HCT116 (cell line): Measurements from ENCODE around the gene KMT2D. TPM values are rescaled to one million over a fixed set of nuclear protein-coding genes. Genes with fewer than 3 reads are reported as not detected.

Experiments used
- ATAC-seq: fragments of 200-7000 bp; cut with Tn5 transposase; 2 replicates; pipeline ENCODE4 v1.9.1; 2020; ENCODE audit warnings: mild to moderate bottlenecking, moderate library complexity
- BruUV-seq: library from RNA; stranded (reverse); fragments of 400-500 nt; replicated peaks from 2 replicates; lab custom pipeline; 2021; lab: Mats Ljungman, UMichigan
- CTCF ChIA-PET: fragments of 300-600 bp; sonication (Branson Sonifier 250); formaldehyde crosslinking; loops from one replicate; lab custom pipeline; 2021; ENCODE audit warnings: antibody characterized with exemption; lab: Charles Lee
- POLR2A ChIA-PET: fragments of 300-600, 350-600 bp; sonication (Branson Sonifier 250); formaldehyde crosslinking; loops from one replicate; lab custom pipeline; 2021; ENCODE audit warnings: antibody characterized with exemption; lab: Charles Lee
- RAD21 ChIA-PET, 2 experiments: fragments of 300-600 bp; sonication (Branson Sonifier 250); formaldehyde crosslinking; loops; one replicate each; lab custom pipeline; 2023; ENCODE audit warnings: low total read pairs in 2 of 2; ENCODE audit not compliant: uncharacterized antibody in 2 of 2, unreplicated experiment in 2 of 2, low non-redundant PET in 1 of 2; lab: Charles Lee
- DNase-seq: peaks from one replicate; pipeline ENCODE4 v3.0.0-alpha.2; 2010; ENCODE audit warnings: low read depth, low spot score
- H2AFZ ChIP-seq: fragments of 200-600 bp; shearing (Covaris generic), sonication (generic); 2 replicates; pipeline ENCODE4 v1.6.1; 2017; ENCODE audit warnings: low read depth, mixed run types, mixed read lengths, antibody characterized with exemption, low read length; ENCODE audit not compliant: poor library complexity, severe bottlenecking
- H3K27ac ChIP-seq: 2 replicates; pipeline ENCODE4 v1.5.1; 2012; ENCODE audit warnings: low read depth, low read length
- H3K27me3 ChIP-seq: fragments of 200-600 bp; sonication (generic); 2 replicates; pipeline ENCODE4 v1.6.1; 2016; ENCODE audit warnings: mixed run types, low read length, mixed read lengths; ENCODE audit not compliant: insufficient read depth
- H3K36me3 ChIP-seq, 2 experiments: fragments of 200-500 bp in 1 of 2; fragments of 200-600 bp in 1 of 2; sonication (Bioruptor generic) in 1 of 2; sonication (generic) in 1 of 2; 2 replicates each; pipeline versions ENCODE4 v1.5.1 to v1.6.1; 2014 to 2016; ENCODE audit warnings: low read length in 2 of 2, inconsistent platforms in 1 of 2, mixed read lengths in 1 of 2, mixed run types in 1 of 2; ENCODE audit not compliant: insufficient read depth in 2 of 2, control insufficient read depth in 1 of 2
- H3K4me1 ChIP-seq, 2 experiments: fragments of 200-600 bp in 1 of 2; sonication (generic) in 1 of 2; 2 replicates each; pipeline versions ENCODE4 v1.5.1 to v1.6.1; 2012 to 2017; ENCODE audit warnings: low read length in 2 of 2, inconsistent platforms in 1 of 2, mild to moderate bottlenecking in 1 of 2, mixed read lengths in 1 of 2, mixed run types in 1 of 2, moderate library complexity in 1 of 2; ENCODE audit not compliant: insufficient read depth in 2 of 2, control insufficient read depth in 1 of 2
- H3K4me2 ChIP-seq: fragments of 200-600 bp; sonication (generic); 2 replicates; pipeline ENCODE4 v1.6.1; 2017; ENCODE audit warnings: mixed run types, low read length, mixed read lengths
- H3K4me3 ChIP-seq, 2 experiments: fragments of 200-600 bp in 1 of 2; sonication (generic) in 1 of 2; replicated peaks in 1 of 2; 2 replicates each; pipeline ENCODE4 v1.5.1; 2011 to 2016; ENCODE audit warnings: low read length in 2 of 2, control low read depth in 1 of 2, low read depth in 1 of 2, mild to moderate bottlenecking in 1 of 2, mixed read lengths in 1 of 2, mixed run types in 1 of 2
- H3K79me2 ChIP-seq: fragments of 200-600 bp; sonication (generic); 2 replicates; pipeline ENCODE4 v1.6.1; 2017; ENCODE audit warnings: mild to moderate bottlenecking, mixed run types, low read length, moderate library complexity, mixed read lengths; ENCODE audit not compliant: insufficient read depth
- H3K9ac ChIP-seq: fragments of 200-600 bp; sonication (generic); 2 replicates; pipeline ENCODE4 v1.6.1; 2016; ENCODE audit warnings: low read length, mixed read lengths
- H3K9me2 ChIP-seq: fragments of 200-600 bp; sonication (generic), shearing (Covaris generic); 2 replicates; pipeline ENCODE4 v1.6.1; 2017; ENCODE audit warnings: mixed run types, mild to moderate bottlenecking, moderate library complexity; ENCODE audit not compliant: insufficient read depth
- H3K9me3 ChIP-seq, 2 experiments: fragments of 200-500 bp in 1 of 2; fragments of 200-600 bp in 1 of 2; sonication (Bioruptor generic) in 1 of 2; sonication (generic) in 1 of 2; 2 replicates each; pipeline ENCODE4 v1.6.1; 2014 to 2017; ENCODE audit warnings: low read length in 2 of 2, mixed read lengths in 2 of 2, inconsistent platforms in 1 of 2, low read depth in 1 of 2, mild to moderate bottlenecking in 1 of 2, mixed run types in 1 of 2, moderate library complexity in 1 of 2; ENCODE audit not compliant: control insufficient read depth in 1 of 2, insufficient read depth in 1 of 2
- H4K20me1 ChIP-seq: fragments of 200-600 bp; sonication (generic), shearing (Covaris generic); 2 replicates; pipeline ENCODE4 v1.6.1; 2017; ENCODE audit warnings: mixed run types, mild to moderate bottlenecking, moderate library complexity; ENCODE audit not compliant: insufficient read depth
- CBX3 ChIP-seq: IDR thresholded peaks from 2 replicates; pipeline ENCODE4 v1.6.1; 2012; ENCODE audit warnings: low read depth
- CEBPB ChIP-seq: IDR thresholded peaks from 2 replicates; pipeline ENCODE4 v1.6.1; 2012; ENCODE audit warnings: low read depth
- EGR1 ChIP-seq: IDR thresholded peaks from 2 replicates; pipeline ENCODE4 v1.6.1; 2012; ENCODE audit warnings: low read depth
- ELF1 ChIP-seq: IDR thresholded peaks from 2 replicates; pipeline ENCODE4 v1.6.1; 2012; ENCODE audit warnings: low read depth, borderline replicate concordance
- EZH2 ChIP-seq: fragments of 200-600 bp; sonication (generic); IDR thresholded peaks from 2 replicates; pipeline ENCODE4 v1.6.1; 2017; ENCODE audit warnings: antibody characterized with exemption, mixed run types
- EZH2phosphoT487 ChIP-seq: fragments of 200-600 bp; IDR thresholded peaks from 2 replicates; pipeline ENCODE4 v1.6.1; 2018; ENCODE audit warnings: antibody characterized with exemption, borderline replicate concordance
- JUND ChIP-seq: IDR thresholded peaks from 2 replicates; pipeline ENCODE4 v1.6.1; 2012
- POLR2A ChIP-seq: IDR thresholded peaks from 2 replicates; pipeline ENCODE4 v1.7.0; 2011; ENCODE audit warnings: borderline replicate concordance; ENCODE audit not compliant: insufficient read depth, insufficient read length; ENCODE audit errors: extremely low read depth
- POLR2AphosphoS5 ChIP-seq: IDR thresholded peaks from 2 replicates; pipeline ENCODE4 v1.6.1; 2011; ENCODE audit warnings: mild to moderate bottlenecking, low read depth, low read length, moderate library complexity
- RAD21 ChIP-seq: IDR thresholded peaks from 2 replicates; pipeline ENCODE4 v1.6.1; 2012; ENCODE audit warnings: low read depth, mild to moderate bottlenecking
- SIN3A ChIP-seq: IDR thresholded peaks from 2 replicates; pipeline ENCODE4 v1.6.1; 2012; ENCODE audit warnings: low read depth
- SRF ChIP-seq: IDR thresholded peaks from 2 replicates; pipeline ENCODE4 v1.6.1; 2012; ENCODE audit warnings: low read depth
- YY1 ChIP-seq: IDR thresholded peaks from 2 replicates; pipeline ENCODE4 v1.6.1; 2011; ENCODE audit warnings: low read length, low read depth, moderate library complexity, mild to moderate bottlenecking; ENCODE audit not compliant: insufficient replicate concordance; ENCODE audit errors: extremely low read depth
- ZFX ChIP-seq: fragments of 450-650 bp; IDR thresholded peaks from 2 replicates; pipeline ENCODE4 v1.6.1; 2017
- intact Hi-C: fragments of 100-400 bp; cut with micrococcal nuclease; formaldehyde crosslinking; loops from 2 replicates; pipeline ENCODE4 v1.10.0; 2022
- total RNA-seq: library from RNA; stranded (reverse); gene quantifications from one replicate; pipeline ENCODE4 v1.2.1, GENCODE V29; 2021; ENCODE audit not compliant: unreplicated experiment
- TF ChIP-seq, protein P1 (sequence below): IDR thresholded peaks from 2 replicates; pipeline ENCODE4 v1.6.1; 2012; ENCODE audit warnings: low read depth
- TF ChIP-seq, protein P2 (sequence below), 3 experiments: fragments of 200-600 bp in 1 of 3; sonication (generic) in 1 of 3; IDR thresholded peaks in 2 of 3; conservative IDR thresholded peaks in 1 of 3; 2 replicates each; pipeline ENCODE4 v1.5.1; 2012 to 2017; ENCODE audit warnings: low read depth in 2 of 3, low read length in 2 of 3, antibody characterized with exemption in 1 of 3, borderline replicate concordance in 1 of 3, control low read depth in 1 of 3, mild to moderate bottlenecking in 1 of 3, mixed read lengths in 1 of 3, mixed run types in 1 of 3, moderate library complexity in 1 of 3; ENCODE audit not compliant: insufficient read depth in 1 of 3
- TF ChIP-seq, protein P3 (sequence below): IDR thresholded peaks from 2 replicates; pipeline ENCODE4 v1.6.1; 2011; ENCODE audit warnings: mild to moderate bottlenecking, low read length, moderate library complexity; ENCODE audit not compliant: insufficient replicate concordance; ENCODE audit errors: extremely low read depth
- TF ChIP-seq, protein P4 (sequence below): IDR thresholded peaks from 2 replicates; pipeline ENCODE4 v1.6.1; 2012

Gene KMT2D
- total RNA-seq, 1 experiment from 2014 or later, result 71.3 TPM

- Histone ChIP-seq H2AFZ (no peak overlapping the region), H3K4me2 (no peak overlapping the region), H3K27ac (no peak overlapping the region), H4K20me1 (no peaks in the 10 kb centered on the region), H3K27me3 (no peaks in the 10 kb centered on the region), H3K4me1 (no peaks in the 10 kb centered on the region), H3K36me3 (peaks cover 60 to 79% of the 10 kb centered on the region in 2 experiments; a peak in 3 of 4 replicates), H3K4me3 (no peak overlapping the region), H3K79me2 (no peaks in the 10 kb centered on the region), H3K9me3 (no peaks in the 10 kb centered on the region), H3K9me2 (no peaks in the 10 kb centered on the region), H3K9ac (no peak overlapping the region)
- no peak for ATAC-seq
- intact Hi-C loops, result no loop called here
- TF ChIP-seq POLR2AphosphoS5, result no peak
- TF ChIP-seq JUND, result no peak
- no peak for TF ChIP-seq SRF
- TF ChIP-seq CBX3, result no peak
- no peak for TF ChIP-seq ELF1
- TF ChIP-seq, protein P1, sequence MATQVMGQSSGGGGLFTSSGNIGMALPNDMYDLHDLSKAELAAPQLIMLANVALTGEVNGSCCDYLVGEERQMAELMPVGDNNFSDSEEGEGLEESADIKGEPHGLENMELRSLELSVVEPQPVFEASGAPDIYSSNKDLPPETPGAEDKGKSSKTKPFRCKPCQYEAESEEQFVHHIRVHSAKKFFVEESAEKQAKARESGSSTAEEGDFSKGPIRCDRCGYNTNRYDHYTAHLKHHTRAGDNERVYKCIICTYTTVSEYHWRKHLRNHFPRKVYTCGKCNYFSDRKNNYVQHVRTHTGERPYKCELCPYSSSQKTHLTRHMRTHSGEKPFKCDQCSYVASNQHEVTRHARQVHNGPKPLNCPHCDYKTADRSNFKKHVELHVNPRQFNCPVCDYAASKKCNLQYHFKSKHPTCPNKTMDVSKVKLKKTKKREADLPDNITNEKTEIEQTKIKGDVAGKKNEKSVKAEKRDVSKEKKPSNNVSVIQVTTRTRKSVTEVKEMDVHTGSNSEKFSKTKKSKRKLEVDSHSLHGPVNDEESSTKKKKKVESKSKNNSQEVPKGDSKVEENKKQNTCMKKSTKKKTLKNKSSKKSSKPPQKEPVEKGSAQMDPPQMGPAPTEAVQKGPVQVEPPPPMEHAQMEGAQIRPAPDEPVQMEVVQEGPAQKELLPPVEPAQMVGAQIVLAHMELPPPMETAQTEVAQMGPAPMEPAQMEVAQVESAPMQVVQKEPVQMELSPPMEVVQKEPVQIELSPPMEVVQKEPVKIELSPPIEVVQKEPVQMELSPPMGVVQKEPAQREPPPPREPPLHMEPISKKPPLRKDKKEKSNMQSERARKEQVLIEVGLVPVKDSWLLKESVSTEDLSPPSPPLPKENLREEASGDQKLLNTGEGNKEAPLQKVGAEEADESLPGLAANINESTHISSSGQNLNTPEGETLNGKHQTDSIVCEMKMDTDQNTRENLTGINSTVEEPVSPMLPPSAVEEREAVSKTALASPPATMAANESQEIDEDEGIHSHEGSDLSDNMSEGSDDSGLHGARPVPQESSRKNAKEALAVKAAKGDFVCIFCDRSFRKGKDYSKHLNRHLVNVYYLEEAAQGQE, result no peak
- TF ChIP-seq YY1, result no peak
- TF ChIP-seq, protein P2, sequence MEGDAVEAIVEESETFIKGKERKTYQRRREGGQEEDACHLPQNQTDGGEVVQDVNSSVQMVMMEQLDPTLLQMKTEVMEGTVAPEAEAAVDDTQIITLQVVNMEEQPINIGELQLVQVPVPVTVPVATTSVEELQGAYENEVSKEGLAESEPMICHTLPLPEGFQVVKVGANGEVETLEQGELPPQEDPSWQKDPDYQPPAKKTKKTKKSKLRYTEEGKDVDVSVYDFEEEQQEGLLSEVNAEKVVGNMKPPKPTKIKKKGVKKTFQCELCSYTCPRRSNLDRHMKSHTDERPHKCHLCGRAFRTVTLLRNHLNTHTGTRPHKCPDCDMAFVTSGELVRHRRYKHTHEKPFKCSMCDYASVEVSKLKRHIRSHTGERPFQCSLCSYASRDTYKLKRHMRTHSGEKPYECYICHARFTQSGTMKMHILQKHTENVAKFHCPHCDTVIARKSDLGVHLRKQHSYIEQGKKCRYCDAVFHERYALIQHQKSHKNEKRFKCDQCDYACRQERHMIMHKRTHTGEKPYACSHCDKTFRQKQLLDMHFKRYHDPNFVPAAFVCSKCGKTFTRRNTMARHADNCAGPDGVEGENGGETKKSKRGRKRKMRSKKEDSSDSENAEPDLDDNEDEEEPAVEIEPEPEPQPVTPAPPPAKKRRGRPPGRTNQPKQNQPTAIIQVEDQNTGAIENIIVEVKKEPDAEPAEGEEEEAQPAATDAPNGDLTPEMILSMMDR (IDR thresholded peaks at IDR 0.05 in 2 of 3, conservative IDR thresholded peaks at IDR 0.05 in 1 of 3; ENCODE audit: borderline replicate concordance in 1 of 3, insufficient read depth in 1 of 3, low read depth in 2 of 3, low read length in 2 of 3), result no peak
- TF ChIP-seq EGR1, result no peak
- no peak for TF ChIP-seq CEBPB
- TF ChIP-seq EZH2phosphoT487, result no peak
- TF ChIP-seq POLR2A, result no peak
- no peak for TF ChIP-seq SIN3A
- TF ChIP-seq ZFX, result no peak
- TF ChIP-seq, protein P3, sequence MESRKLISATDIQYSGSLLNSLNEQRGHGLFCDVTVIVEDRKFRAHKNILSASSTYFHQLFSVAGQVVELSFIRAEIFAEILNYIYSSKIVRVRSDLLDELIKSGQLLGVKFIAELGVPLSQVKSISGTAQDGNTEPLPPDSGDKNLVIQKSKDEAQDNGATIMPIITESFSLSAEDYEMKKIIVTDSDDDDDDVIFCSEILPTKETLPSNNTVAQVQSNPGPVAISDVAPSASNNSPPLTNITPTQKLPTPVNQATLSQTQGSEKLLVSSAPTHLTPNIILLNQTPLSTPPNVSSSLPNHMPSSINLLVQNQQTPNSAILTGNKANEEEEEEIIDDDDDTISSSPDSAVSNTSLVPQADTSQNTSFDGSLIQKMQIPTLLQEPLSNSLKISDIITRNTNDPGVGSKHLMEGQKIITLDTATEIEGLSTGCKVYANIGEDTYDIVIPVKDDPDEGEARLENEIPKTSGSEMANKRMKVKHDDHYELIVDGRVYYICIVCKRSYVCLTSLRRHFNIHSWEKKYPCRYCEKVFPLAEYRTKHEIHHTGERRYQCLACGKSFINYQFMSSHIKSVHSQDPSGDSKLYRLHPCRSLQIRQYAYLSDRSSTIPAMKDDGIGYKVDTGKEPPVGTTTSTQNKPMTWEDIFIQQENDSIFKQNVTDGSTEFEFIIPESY, result no peak
- TF ChIP-seq RAD21, result no peak
- TF ChIP-seq, protein P4, sequence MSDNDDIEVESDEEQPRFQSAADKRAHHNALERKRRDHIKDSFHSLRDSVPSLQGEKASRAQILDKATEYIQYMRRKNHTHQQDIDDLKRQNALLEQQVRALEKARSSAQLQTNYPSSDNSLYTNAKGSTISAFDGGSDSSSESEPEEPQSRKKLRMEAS, result no peak
- no peak for TF ChIP-seq EZH2
- no peak for DNase-seq
- BruUV-seq, result TSS peak; percentile 17
- ChIA-PET RAD21 (no interaction called here), CTCF (interaction anchor here (0.6 kb wide), 1 partner anchor 39 kb away, joined by 4 read pairs; no protein-coding TSS in a partner anchor), POLR2A (no interaction called here)
Observed at GRCh38 chr12:49041036-49041880, 19.3 kb downstream of the KMT2D start.
